ENCODE results near the gene GAREM1. TPM values are rescaled to one million over a fixed set of nuclear protein-coding genes. Genes with fewer than 3 reads are reported as not detected.

Gene GAREM1
- total and polyA plus RNA-seq, 9 of the 15 experiments (the other 6 are each of a cell fraction or from before 2014, with no cell fraction given) = 0.03 to 0.33 (median 0.07) TPM; not detected in 1

DNA sequence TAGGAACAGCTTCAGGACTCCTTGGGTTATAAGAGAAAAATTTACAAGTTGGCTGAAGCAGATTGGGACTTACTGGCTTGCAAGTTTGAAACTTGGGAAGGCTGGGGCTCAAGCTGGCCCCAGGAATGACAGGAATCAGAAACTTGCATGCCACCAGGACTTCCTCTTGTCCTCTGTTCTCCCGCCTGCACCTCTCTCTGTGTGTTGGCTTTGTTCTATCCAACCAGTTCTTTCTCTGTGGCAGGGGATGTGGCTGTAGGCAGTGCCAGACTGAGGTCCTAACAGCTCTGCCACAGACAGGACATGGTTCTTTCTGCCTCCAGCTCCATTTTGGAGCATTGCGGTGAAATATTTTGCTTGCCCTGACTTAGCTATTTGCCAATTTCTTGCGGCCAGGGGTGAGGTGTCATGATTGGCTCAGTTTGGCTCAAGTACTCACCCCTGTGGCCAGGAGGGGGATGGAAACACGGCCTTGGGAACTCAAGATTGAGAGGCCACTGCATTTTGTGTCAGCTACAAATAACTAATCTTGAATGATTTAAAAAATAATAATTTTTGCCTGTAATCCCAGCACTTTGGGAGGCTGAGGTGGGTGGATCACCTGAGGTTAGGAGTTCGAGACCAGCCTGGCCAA lies 231.9 kb downstream of the GAREM1 start (continued):
- TF ChIP-seq, protein P1, sequence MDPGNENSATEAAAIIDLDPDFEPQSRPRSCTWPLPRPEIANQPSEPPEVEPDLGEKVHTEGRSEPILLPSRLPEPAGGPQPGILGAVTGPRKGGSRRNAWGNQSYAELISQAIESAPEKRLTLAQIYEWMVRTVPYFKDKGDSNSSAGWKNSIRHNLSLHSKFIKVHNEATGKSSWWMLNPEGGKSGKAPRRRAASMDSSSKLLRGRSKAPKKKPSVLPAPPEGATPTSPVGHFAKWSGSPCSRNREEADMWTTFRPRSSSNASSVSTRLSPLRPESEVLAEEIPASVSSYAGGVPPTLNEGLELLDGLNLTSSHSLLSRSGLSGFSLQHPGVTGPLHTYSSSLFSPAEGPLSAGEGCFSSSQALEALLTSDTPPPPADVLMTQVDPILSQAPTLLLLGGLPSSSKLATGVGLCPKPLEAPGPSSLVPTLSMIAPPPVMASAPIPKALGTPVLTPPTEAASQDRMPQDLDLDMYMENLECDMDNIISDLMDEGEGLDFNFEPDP (CRISPR knock-in tag; IDR thresholded peaks at IDR 0.05) = no peak
- no peak for TF ChIP-seq TRIM28 (IDR thresholded peaks at IDR 0.05)
- no peak for TF ChIP-seq TFAM (CRISPR knock-in tag; conservative IDR thresholded peaks at IDR 0.05)
- no peak for TF ChIP-seq POLR3G (IDR thresholded peaks at IDR 0.05; ENCODE audit: extremely low read depth, insufficient read length, insufficient replicate concordance)

DNA sequence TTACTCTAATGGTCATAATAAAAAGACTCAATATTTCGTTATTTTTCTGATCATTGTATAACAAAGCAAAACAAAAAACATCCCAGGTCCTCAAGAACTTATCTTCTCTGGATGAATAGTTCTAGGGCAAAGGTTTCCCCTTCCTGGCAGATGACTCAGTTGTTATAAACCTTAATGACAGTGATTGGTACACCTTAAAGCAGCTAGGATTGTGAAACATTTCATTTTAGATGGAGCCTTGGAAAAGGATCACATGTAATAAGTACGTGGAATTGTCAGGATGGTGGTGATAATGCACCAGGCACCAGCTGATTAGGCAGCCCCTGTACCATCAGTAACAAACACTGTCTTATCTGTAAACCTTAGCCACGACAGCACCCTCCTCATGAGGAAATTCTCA lies 233.6 kb downstream of the GAREM1 start:
- BruUV-seq (replicated peaks) = no TSS peak
- FAIRE-seq = no peak
- TF ChIP-seq ETV6 (IDR thresholded peaks at IDR 0.05; ENCODE audit: borderline replicate concordance in 1 of 2, low read depth in 2 of 2, low read length in 1 of 2) = no peak
- no peak for TF ChIP-seq ETV6 (CRISPR knock-in tag; IDR thresholded peaks at IDR 0.05; ENCODE audit: borderline replicate concordance)
- TF ChIP-seq ZNF143 (CRISPR knock-in tag; IDR thresholded peaks at IDR 0.05) = no peak
- TF ChIP-seq, protein P2, sequence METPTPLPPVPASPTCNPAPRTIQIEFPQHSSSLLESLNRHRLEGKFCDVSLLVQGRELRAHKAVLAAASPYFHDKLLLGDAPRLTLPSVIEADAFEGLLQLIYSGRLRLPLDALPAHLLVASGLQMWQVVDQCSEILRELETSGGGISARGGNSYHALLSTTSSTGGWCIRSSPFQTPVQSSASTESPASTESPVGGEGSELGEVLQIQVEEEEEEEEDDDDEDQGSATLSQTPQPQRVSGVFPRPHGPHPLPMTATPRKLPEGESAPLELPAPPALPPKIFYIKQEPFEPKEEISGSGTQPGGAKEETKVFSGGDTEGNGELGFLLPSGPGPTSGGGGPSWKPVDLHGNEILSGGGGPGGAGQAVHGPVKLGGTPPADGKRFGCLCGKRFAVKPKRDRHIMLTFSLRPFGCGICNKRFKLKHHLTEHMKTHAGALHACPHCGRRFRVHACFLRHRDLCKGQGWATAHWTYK (CRISPR knock-in tag; IDR thresholded peaks at IDR 0.05) = no peak
- TF ChIP-seq ZNF133 (CRISPR knock-in tag; IDR thresholded peaks at IDR 0.05) = no peak
- TF ChIP-seq ZEB2 (IDR thresholded peaks at IDR 0.05) = no peak
- no peak for TF ChIP-seq ZNF76 (CRISPR knock-in tag; IDR thresholded peaks at IDR 0.05; ENCODE audit: borderline replicate concordance)
- TF ChIP-seq, protein P3, sequence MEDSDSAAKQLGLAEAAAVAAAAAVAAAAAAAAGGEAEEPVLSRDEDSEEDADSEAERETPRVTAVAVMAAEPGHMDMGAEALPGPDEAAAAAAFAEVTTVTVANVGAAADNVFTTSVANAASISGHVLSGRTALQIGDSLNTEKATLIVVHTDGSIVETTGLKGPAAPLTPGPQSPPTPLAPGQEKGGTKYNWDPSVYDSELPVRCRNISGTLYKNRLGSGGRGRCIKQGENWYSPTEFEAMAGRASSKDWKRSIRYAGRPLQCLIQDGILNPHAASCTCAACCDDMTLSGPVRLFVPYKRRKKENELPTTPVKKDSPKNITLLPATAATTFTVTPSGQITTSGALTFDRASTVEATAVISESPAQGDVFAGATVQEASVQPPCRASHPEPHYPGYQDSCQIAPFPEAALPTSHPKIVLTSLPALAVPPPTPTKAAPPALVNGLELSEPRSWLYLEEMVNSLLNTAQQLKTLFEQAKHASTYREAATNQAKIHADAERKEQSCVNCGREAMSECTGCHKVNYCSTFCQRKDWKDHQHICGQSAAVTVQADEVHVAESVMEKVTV (CRISPR knock-in tag; IDR thresholded peaks at IDR 0.05) = no peak
- no peak for TF ChIP-seq STAT5A (IDR thresholded peaks at IDR 0.05; ENCODE audit: borderline replicate concordance, low read length)
- TF ChIP-seq POLR3A (IDR thresholded peaks at IDR 0.05; ENCODE audit: borderline replicate concordance, extremely low read depth, insufficient read depth, insufficient read length) = no peak
- TF ChIP-seq, protein P4, sequence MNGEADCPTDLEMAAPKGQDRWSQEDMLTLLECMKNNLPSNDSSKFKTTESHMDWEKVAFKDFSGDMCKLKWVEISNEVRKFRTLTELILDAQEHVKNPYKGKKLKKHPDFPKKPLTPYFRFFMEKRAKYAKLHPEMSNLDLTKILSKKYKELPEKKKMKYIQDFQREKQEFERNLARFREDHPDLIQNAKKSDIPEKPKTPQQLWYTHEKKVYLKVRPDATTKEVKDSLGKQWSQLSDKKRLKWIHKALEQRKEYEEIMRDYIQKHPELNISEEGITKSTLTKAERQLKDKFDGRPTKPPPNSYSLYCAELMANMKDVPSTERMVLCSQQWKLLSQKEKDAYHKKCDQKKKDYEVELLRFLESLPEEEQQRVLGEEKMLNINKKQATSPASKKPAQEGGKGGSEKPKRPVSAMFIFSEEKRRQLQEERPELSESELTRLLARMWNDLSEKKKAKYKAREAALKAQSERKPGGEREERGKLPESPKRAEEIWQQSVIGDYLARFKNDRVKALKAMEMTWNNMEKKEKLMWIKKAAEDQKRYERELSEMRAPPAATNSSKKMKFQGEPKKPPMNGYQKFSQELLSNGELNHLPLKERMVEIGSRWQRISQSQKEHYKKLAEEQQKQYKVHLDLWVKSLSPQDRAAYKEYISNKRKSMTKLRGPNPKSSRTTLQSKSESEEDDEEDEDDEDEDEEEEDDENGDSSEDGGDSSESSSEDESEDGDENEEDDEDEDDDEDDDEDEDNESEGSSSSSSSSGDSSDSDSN (IDR thresholded peaks at IDR 0.05; ENCODE audit: borderline replicate concordance in 1 of 2, low read depth in 2 of 2, low read length in 2 of 2) = no peak

More for the DNA sequence above, 233.6 kb downstream of the GAREM1 start:
- intact Hi-C loops (cut with micrococcal nuclease) = no loop called here
- Histone ChIP-seq H3K9me1 (ENCODE audit: control insufficient read depth, insufficient read depth, low read length) (no peaks in the 10 kb centered on the region), H3K27me3 (ENCODE audit: control insufficient read depth in 2 of 2, insufficient read depth in 2 of 2, low read length in 2 of 2) (no peaks in the 10 kb centered on the region), H3K9me3 (replicated peaks; ENCODE audit: control insufficient read depth, insufficient read depth, low read depth, low read length) (no peaks in the 10 kb centered on the region), H3K27ac (ENCODE audit: extremely low read depth, low read depth, low read length) (no peak overlapping the region), H4K20me1 (replicated peaks; ENCODE audit: control insufficient read depth, insufficient read depth, low read length) (no peaks in the 10 kb centered on the region), H3K4me2 (ENCODE audit: insufficient read depth, low read length) (no peak overlapping the region), H3K36me3 (ENCODE audit: control insufficient read depth, insufficient read depth, low read length) (no peaks in the 10 kb centered on the region), H3K9ac (ENCODE audit: insufficient read depth in 1 of 2, low read depth in 2 of 2, low read length in 2 of 2) (no peak overlapping the region), H3K4me3 (no peak overlapping the region), H3K4me1 (replicated peaks in 1 of 2; ENCODE audit: control insufficient read depth in 2 of 2, insufficient read depth in 2 of 2, low read length in 2 of 2) (no peaks in the 10 kb centered on the region), H2AFZ (ENCODE audit: low read depth, low read length) (no peak overlapping the region), H3K79me2 (ENCODE audit: control insufficient read depth, insufficient read depth, low read length) (no peaks in the 10 kb centered on the region)
- POLR2A ChIA-PET = no interaction called here
- in situ Hi-C loops (cut with MboI) = no loop called here
- 0% methylated on average over 3 of the region's 3 CpGs for WGBS (ENCODE audit: insufficient coverage, low coverage, missing lambda C conversion rate)
- no peak for DNase-seq (ENCODE audit: extremely low read depth in 1 of 4, low spot score in 3 of 4)
- CTCF ChIA-PET (ENCODE audit: low intra/inter-chr PET ratio) = no interaction called here
- no peak for ATAC-seq
